HG02642 (cell line): ENCODE results near the gene IFI16.

ENCODE experiments used
- ATAC-seq: cut with Tn5 transposase; IDR thresholded peaks from one replicate; pipeline ENCODE4 v1.9.1; 2021; ENCODE audit warnings: mild to moderate bottlenecking; ENCODE audit not compliant: unreplicated experiment, poor library complexity

Gene IFI16

DNA sequence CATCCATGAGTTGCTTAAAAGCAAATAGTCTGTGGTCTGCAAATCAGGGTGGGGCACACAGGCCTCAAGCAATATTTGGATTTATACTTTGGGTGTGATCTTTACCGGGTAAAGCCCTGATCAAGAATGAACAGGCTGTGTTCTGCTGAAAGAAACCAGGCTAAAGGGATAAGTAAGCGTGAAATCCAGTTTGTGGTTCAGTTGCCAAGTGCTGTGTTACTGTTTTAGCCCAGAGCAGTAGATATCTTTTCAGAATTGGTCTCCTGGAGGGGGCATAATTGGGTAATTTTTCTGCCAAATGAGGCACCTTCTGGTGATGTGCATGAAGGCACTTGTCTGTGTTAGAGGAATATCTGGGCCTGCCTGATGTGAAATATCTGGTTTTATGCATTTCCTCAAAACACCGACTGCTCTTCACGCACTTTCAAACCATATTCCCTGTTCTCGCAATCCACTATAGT lies 45.5 kb downstream of the IFI16 start:
- no peak for ATAC-seq

- no peak for ATAC-seq
Measured at GRCh38 chr1:159056069-159056698, 46.5 kb downstream of the IFI16 start.

- ATAC-seq: no peak
Measured at GRCh38 chr1:159058751-159059150, 49.0 kb downstream of the IFI16 start.

GRCh38 chr1:159065106-159065505 lies 55.4 kb downstream of the IFI16 start:
- ATAC-seq: no peak

GRCh38 chr1:159066108-159066507 lies 56.4 kb downstream of the IFI16 start:
- ATAC-seq: no peak

- peak; percentile 86 for ATAC-seq
Measured at GRCh38 chr1:159067699-159068621, 58.3 kb downstream of the IFI16 start.

DNA sequence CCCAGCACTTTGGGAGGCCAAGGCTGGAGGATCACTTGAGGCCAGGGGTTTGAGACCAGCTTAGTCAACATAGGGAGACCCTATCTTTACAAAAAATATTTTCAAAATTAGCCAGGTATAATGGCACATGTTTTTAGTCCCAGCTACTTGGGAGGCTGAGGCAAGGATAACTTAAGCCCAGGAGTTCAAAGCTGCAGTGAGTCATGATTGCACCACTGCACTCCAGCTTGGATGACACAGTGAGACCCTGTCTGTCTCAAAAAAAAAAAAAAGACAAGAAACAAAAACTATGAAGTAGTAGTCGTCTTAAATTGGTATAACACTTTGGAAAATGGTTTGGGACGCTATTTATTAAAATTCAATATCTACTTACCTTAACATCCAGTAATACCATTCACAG lies 59.2 kb downstream of the IFI16 start:
- no peak for ATAC-seq

DNA sequence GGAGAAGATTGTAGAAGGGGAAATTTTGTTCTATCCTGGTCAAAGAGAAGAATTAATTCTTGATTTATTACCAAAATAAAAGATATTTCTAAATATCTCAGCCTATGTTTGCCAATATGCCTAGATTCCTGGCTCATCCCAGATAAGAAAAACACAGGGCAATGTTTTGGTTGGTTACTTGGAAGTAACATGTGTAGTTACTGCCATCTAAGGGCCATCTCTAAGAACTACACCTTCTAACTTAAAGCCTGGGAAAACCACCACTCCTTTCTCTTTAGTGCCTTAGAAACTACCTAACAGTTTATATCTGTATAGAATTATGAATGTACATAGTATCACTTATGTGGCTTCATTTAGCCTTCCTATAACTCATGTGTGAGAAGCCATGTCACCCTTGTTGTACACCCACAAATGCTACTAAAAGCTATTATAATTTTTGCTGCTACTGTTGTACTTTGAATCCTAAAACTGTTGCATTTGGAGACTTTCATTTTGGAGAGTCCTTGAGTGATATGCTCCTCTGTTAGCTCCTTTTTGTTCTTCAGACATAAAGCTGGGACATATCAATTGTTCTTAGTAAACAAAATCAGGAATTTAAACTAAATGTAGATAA lies 62.4 kb downstream of the IFI16 start:
- ATAC-seq: no peak

DNA sequence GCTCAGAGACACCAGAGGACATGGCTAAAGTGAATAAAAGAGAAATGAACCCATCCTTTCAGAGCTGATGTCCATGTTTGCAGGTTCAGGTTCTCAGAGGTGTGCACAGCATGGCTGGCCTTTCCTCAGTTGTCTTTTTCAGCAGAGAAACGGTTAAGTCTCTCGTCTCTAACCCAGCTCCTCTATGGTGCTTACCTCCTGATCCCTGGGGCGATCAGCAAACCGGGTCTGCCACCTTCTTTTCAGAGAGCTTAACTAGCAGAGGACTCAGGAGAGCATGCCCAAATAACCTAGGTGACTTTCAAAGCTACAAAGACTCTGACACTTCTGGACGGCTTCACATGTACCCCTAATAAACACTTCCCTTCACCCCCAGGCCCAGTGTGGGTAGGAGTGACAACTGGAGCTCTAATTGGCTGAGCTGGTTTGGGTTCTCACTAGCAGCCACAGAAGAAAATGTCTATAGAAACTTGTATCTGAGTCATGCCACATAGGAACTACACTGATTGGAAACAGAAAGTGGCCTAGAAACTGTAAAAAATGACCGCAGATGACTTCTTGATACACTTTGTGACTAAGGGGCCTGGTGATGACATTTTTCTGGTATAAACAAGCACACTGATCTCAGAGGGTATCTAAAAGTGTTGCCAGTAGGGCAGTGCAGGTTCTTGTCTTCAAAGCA lies 66.9 kb downstream of the IFI16 start, which contains the start of gene AIM2:
Gene AIM2, minus strand, starts transcription at position 329 of the 682 bp plus-strand sequence. CDS start 3,267 bp downstream, outside the sequence.
- ATAC-seq: peak; percentile 86

DNA sequence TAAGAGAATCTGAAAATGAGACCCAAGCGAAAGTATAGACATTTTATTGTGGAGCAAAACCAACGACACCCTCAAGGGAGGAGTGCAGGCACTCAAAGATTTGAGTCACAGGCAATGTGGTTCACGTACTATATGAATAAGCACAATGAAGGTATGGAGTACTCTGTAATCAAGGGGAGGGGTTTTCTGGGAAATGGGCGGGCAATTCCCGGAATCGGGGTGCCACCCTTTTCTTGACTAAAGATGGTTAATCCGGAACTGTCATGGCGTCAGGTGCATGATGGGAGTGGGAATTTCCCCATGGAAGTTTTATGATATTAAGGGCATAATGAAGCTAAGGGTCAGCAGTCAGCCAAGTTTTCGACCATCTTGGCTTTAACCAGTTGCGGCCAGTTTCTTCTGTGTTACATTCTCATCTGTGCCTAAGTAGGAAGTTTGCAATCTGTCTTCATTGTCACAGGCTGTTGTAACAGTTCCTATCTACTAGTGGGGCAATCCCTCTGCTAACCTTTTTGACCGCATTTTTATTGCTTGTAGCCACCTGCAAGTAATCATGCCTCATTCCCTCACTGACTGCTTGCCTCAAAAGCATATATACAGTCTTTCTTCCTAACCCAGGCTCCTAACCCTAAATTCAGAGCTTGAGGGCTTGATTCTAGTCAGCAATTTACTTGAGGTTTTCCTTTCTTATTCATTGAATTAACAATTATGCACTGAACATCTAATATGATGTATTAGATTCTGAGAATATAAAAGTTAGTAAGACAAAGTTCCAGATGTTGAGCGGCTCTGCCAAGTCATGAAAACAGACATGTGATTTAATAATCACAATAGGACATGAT lies 67.6 kb downstream of the IFI16 start:
- ATAC-seq: peak; percentile 73

- no peak for ATAC-seq
Measured at GRCh38 chr1:159079525-159079924, 69.8 kb downstream of the IFI16 start.

DNA sequence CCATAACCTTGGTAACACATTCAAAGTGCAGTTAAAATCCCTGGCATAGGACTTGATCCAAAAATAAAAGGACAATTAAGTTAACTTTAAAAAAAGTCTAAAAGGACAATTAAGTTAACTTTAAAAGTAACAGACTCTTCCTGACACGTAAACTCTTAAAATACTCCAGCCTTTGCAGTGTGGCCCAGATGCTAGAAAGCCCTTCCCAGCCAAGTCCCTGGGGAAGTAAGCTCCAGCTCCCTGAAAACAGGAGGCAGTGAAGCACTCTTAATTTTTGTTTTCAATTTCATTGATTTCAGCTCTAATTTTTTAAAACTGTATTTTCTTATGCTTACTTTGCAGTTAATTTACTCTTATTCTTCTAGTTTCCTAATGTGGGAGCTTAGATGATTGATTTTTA lies 71.9 kb downstream of the IFI16 start:
- no peak for ATAC-seq

- ATAC-seq: no peak
Measured at GRCh38 chr1:159083013-159083412, 73.3 kb downstream of the IFI16 start.

GRCh38 chr1:159084152-159084551 lies 74.4 kb downstream of the IFI16 start:
- ATAC-seq: no peak

- ATAC-seq: no peak
Measured at GRCh38 chr1:159084867-159085266, 75.2 kb downstream of the IFI16 start.

DNA sequence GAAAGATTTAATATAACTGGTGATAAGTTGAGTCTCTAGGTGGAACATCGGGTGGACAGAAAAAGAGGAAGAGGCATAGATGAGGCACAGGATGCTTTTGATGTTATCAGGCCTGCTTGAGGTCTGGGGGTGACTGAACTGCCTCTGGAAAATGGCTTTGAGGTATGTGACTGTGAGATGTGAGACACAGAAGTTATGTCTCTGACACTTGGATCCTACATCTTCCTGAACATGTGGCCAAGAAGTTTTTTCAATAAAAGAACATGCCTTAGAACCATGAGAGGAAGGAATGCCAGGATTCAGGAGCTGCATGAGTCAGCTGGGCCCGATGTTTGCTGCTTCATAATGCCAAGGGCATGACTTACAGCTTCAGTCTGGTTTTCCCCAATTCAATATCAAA lies 78.3 kb downstream of the IFI16 start:
- ATAC-seq: no peak

DNA sequence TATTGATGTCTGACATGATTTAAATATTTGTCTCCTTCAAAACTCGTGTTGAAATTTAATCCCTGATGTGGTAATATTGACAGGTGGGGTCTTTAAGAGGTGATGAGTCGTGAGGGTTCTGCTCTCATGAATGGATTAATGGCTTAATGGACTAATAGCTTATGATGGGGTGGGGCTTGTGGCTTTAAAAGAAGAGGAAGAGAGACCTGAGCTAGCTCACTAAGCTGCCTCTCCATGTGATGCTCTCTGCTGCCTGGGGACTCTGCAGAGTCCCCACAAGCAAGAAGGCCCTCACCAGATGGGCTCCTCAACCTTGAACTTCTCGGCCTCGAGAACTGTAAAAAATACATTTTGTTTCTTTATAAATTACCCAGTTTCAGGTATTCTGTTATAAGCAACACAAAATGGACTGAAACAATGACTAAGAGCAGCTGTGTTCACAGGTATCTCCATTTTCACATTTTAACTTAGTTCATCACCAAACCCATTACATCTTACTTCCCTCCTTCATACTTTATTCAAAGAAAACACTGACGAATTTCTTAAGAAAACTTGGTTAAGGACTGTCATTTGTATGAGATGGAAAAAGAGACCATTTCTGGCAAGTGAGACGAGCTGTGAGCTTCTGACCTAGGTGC lies 79.0 kb downstream of the IFI16 start:
- no peak for ATAC-seq

GRCh38 chr1:159089184-159089791 lies 79.6 kb downstream of the IFI16 start:
- peak; percentile 68 for ATAC-seq
